Esophagus muscularis mucosa (tissue), 4 donors: Measurements from ENCODE around the gene GCNA. TPM values are rescaled to one million over a fixed set of nuclear protein-coding genes. Genes with fewer than 3 reads are reported as not detected.
"Not testable (repeated sequence)": the region's sequence is repeated elsewhere in the genome, so short reads cannot be mapped to it uniquely, and the experiment has no call there.

Experiments used
- DNase-seq: peaks from one replicate; pipeline ENCODE4 v3.0.0-alpha.2; 2017; ENCODE audit errors: extremely low spot score
- H3K27ac ChIP-seq, 4 donors: fragments of 200-600 bp; sonication (generic); replicated peaks in 1 of 4; 1 replicate in 3 of 4; 2 replicates in 1 of 4; pipeline ENCODE4 v1.5.1; 2016 to 2019; ENCODE audit warnings: mild to moderate bottlenecking in 1 of 4
- H3K27me3 ChIP-seq, 4 donors: fragments of 200-600 bp; sonication (generic); one replicate each; pipeline versions ENCODE4 v1.5.1 to v1.6.0; 2016 to 2019
- H3K36me3 ChIP-seq, 4 donors: fragments of 200-600 bp; sonication (generic); one replicate each; pipeline ENCODE4 v1.5.1; 2016 to 2019
- H3K4me1 ChIP-seq, 4 donors: fragments of 200-600 bp; sonication (generic); one replicate each; pipeline ENCODE4 v1.5.1; 2016 to 2019
- H3K4me3 ChIP-seq, 4 donors: fragments of 200-600 bp; sonication (generic); 1 replicate in 2 of 4; 2 replicates in 2 of 4; pipeline ENCODE4 v1.5.1; 2016 to 2019; ENCODE audit warnings: mild to moderate bottlenecking in 4 of 4, moderate library complexity in 1 of 4
- H3K9me3 ChIP-seq, 4 donors: fragments of 200-600 bp; sonication (generic); 1 replicate in 3 of 4; 2 replicates in 1 of 4; pipeline ENCODE4 v1.5.1; 2016 to 2019
- EP300 ChIP-seq: sonication (generic); formaldehyde crosslinking; IDR thresholded peaks from one replicate; pipeline ENCODE4 v1.6.1; 2017; ENCODE audit warnings: antibody characterized with exemption
- POLR2A ChIP-seq: fragments of 450-650 bp; IDR thresholded peaks from one replicate; pipeline ENCODE4 v1.6.1; 2017; ENCODE audit warnings: antibody characterized with exemption, moderate library complexity, mild to moderate bottlenecking, low read depth
- POLR2AphosphoS5 ChIP-seq, 2 donors: sonication (generic); formaldehyde crosslinking; IDR thresholded peaks; one replicate each; pipeline ENCODE4 v1.6.1; 2017; ENCODE audit warnings: antibody characterized with exemption in 2 of 2
- WGBS: methylation state at CpG from one replicate; pipeline ENCODE4 v1.1.5; 2018; 5-methylcytosine and 5-hydroxymethylcytosine counted together
- intact Hi-C: fragments of 100-400 bp; cut with DNase I; formaldehyde crosslinking; loops from one replicate; pipeline ENCODE4 v1.15.1; 2023
- total RNA-seq, 4 donors: library from RNA; depleted of rRNA; stranded (reverse); fragments of >200 nt; gene quantifications; one replicate each; pipeline versions ENCODE4 v1.1.0 to v1.2.1, GENCODE V29; 2016
- TF ChIP-seq, protein P1 (sequence below), 3 experiments: fragments of 200-600 bp in 2 of 3; fragments of 450-650 bp in 1 of 3; sonication (generic) in 2 of 3; IDR thresholded peaks; one replicate each; pipeline ENCODE4 v1.5.1; 2017 to 2019; ENCODE audit warnings: antibody characterized with exemption in 3 of 3, mild to moderate bottlenecking in 2 of 3, moderate library complexity in 1 of 3

Gene GCNA
- total RNA-seq, 4 donors from 2014 or later, result 0.65 to 2.9 (median 1.2) TPM

- 80% methylated on average over 3 of the region's 3 CpGs for WGBS
- TF ChIP-seq EP300, result no peak
- TF ChIP-seq, protein P1, sequence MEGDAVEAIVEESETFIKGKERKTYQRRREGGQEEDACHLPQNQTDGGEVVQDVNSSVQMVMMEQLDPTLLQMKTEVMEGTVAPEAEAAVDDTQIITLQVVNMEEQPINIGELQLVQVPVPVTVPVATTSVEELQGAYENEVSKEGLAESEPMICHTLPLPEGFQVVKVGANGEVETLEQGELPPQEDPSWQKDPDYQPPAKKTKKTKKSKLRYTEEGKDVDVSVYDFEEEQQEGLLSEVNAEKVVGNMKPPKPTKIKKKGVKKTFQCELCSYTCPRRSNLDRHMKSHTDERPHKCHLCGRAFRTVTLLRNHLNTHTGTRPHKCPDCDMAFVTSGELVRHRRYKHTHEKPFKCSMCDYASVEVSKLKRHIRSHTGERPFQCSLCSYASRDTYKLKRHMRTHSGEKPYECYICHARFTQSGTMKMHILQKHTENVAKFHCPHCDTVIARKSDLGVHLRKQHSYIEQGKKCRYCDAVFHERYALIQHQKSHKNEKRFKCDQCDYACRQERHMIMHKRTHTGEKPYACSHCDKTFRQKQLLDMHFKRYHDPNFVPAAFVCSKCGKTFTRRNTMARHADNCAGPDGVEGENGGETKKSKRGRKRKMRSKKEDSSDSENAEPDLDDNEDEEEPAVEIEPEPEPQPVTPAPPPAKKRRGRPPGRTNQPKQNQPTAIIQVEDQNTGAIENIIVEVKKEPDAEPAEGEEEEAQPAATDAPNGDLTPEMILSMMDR (IDR thresholded peaks at IDR 0.05), result no peak
- no peak for TF ChIP-seq POLR2AphosphoS5 (IDR thresholded peaks at IDR 0.05)
- no peak for TF ChIP-seq POLR2A
Measured at GRCh38 chrX:71609095-71609750, 31.0 kb downstream of the GCNA start.

DNA sequence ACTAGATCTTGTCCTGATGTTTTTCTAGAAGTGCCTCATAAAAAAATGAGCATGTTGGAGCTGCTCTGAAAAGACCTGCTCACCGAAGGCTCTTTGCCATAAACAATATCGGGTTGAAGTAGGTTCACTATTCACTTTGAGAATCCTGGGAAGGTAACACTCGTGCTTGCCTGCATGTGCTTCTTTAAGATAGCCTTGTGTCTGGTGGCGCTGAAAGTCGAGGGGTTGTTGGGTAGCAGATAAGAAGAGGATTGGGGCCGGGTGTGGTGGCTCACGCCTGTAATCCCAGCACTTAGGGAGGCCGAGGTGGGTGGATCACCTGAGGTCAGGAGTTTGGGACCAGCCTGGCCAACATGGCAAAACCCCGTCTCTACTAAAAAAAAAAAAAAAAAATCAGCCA is 33.5 kb downstream of the GCNA start:
- 84% methylated on average over 9 of the region's 9 CpGs for WGBS
- intact Hi-C loops, H3K4me3 ChIP-seq, H3K4me1 ChIP-seq, DNase-seq, H3K9me3 ChIP-seq, H3K27ac ChIP-seq, H3K27me3 ChIP-seq: not testable (repeated sequence)
- peaks cover 0 to 69% (median 56%) of the 10 kb centered on the region in 4 donors for H3K36me3 ChIP-seq

More at GRCh38 chrX:71609095-71609750, 31.0 kb downstream of the GCNA start:
- Histone ChIP-seq H3K27ac (no peak overlapping the region), H3K9me3 (no peaks in the 10 kb centered on the region), H3K36me3 (peaks cover 6 to 84% (median 69%) of the 10 kb centered on the region in 4 donors), H3K4me1 (peaks cover 0 to 6% (median 0%) of the 10 kb centered on the region in 4 donors), H3K27me3 (no peaks in the 10 kb centered on the region), H3K4me3 (no peak overlapping the region)
- no peak for DNase-seq
- intact Hi-C loops, result no loop called here

GRCh38 chrX:71612256-71612655 is 34.0 kb downstream of the GCNA start:
- intact Hi-C loops, result no loop called here
- no peak for DNase-seq
- TF ChIP-seq POLR2AphosphoS5 (IDR thresholded peaks at IDR 0.05) (no peak), EP300 (no peak), POLR2A (no peak)
- TF ChIP-seq, protein P1 (IDR thresholded peaks at IDR 0.05), result no peak
- no peaks in the 10 kb centered on the region for H3K9me3 ChIP-seq
- no peaks in the 10 kb centered on the region for H3K4me1 ChIP-seq
- no peak overlapping the region for H3K4me3 ChIP-seq
- WGBS, result 78% methylated on average over 8 of the region's 8 CpGs
- no peak overlapping the region for H3K27ac ChIP-seq
- H3K27me3 ChIP-seq, result no peaks in the 10 kb centered on the region
- H3K36me3 ChIP-seq, result peaks cover 0 to 69% (median 56%) of the 10 kb centered on the region in 4 donors

GRCh38 chrX:71615056-71615455 is 36.8 kb downstream of the GCNA start:
- H3K9me3 ChIP-seq, result no peaks in the 10 kb centered on the region
- WGBS, result 91% methylated on average over 4 of the region's 4 CpGs
- no peak overlapping the region for H3K27ac ChIP-seq
- no peak for DNase-seq
- no peaks in the 10 kb centered on the region for H3K4me1 ChIP-seq
- intact Hi-C loops, result no loop called here
- H3K4me3 ChIP-seq, result no peak overlapping the region
- TF ChIP-seq, protein P1 (IDR thresholded peaks at IDR 0.05), result no peak
- no peak for TF ChIP-seq POLR2AphosphoS5 (IDR thresholded peaks at IDR 0.05)
- H3K27me3 ChIP-seq, result no peaks in the 10 kb centered on the region
- peaks cover 0 to 43% (median 40%) of the 10 kb centered on the region in 4 donors for H3K36me3 ChIP-seq

GRCh38 chrX:71615954-71616353 is 37.7 kb downstream of the GCNA start:
- TF ChIP-seq, protein P1 (IDR thresholded peaks at IDR 0.05), result no peak
- TF ChIP-seq POLR2A (no peak), POLR2AphosphoS5 (IDR thresholded peaks at IDR 0.05) (no peak), EP300 (no peak)
- WGBS, result 87% methylated on average over 8 of the region's 10 CpGs
- H3K4me1 ChIP-seq, result no peaks in the 10 kb centered on the region
- H3K9me3 ChIP-seq, result no peaks in the 10 kb centered on the region
- no peaks in the 10 kb centered on the region for H3K27me3 ChIP-seq
- H3K27ac ChIP-seq, result no peak overlapping the region
- H3K36me3 ChIP-seq, result peaks cover 0 to 34% (median 33%) of the 10 kb centered on the region in 4 donors
- no peak for DNase-seq
- intact Hi-C loops, result no loop called here
- no peak overlapping the region for H3K4me3 ChIP-seq
